ENCODE measurements around the gene CPSF6.

DNA sequence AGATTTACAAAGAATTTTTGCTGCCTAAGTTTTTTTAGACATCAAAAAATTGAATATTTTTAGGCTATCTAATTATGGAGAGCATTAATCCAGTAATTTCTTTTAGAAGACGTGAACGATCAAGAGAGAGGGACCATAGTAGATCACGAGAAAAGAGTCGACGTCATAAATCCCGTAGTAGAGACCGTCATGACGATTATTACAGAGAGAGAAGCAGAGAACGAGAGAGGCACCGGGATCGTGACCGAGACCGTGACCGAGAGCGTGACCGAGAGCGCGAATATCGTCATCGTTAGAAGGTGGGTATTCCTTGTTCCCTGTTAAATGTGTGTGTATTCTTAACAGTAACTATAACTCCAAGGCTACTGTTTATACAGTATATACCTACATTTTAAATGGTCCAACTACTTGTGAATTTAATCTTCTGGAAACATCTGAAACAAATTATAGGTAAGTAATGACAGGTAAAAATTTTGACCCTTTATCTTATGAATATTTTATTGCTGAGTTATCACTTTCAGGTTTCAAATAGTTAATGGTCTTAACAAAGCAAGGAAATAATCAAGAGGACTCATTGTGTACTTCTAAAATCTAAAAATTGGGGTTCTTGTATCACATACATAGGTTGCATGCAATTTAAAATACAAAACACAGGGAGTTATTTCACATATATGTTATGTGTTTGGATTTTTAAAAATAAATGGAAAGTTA lies 23.1 kb downstream of the CPSF6 start:
- TF ChIP-seq, protein P1, sequence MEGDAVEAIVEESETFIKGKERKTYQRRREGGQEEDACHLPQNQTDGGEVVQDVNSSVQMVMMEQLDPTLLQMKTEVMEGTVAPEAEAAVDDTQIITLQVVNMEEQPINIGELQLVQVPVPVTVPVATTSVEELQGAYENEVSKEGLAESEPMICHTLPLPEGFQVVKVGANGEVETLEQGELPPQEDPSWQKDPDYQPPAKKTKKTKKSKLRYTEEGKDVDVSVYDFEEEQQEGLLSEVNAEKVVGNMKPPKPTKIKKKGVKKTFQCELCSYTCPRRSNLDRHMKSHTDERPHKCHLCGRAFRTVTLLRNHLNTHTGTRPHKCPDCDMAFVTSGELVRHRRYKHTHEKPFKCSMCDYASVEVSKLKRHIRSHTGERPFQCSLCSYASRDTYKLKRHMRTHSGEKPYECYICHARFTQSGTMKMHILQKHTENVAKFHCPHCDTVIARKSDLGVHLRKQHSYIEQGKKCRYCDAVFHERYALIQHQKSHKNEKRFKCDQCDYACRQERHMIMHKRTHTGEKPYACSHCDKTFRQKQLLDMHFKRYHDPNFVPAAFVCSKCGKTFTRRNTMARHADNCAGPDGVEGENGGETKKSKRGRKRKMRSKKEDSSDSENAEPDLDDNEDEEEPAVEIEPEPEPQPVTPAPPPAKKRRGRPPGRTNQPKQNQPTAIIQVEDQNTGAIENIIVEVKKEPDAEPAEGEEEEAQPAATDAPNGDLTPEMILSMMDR (IDR thresholded peaks at IDR 0.05): no peak
- TF ChIP-seq ZFX (IDR thresholded peaks at IDR 0.05; ENCODE audit: borderline replicate concordance): no peak

Measured in 22Rv1 (cell line).